IPS-NIHi7 (cell line): ENCODE data around the gene POLR3K.

Experiments used
- DNase-seq: peaks from one replicate; pipeline ENCODE4 v3.0.0; 2012; ENCODE audit warnings: mixed read lengths; ENCODE audit errors: extremely low spot score

Gene POLR3K

DNA sequence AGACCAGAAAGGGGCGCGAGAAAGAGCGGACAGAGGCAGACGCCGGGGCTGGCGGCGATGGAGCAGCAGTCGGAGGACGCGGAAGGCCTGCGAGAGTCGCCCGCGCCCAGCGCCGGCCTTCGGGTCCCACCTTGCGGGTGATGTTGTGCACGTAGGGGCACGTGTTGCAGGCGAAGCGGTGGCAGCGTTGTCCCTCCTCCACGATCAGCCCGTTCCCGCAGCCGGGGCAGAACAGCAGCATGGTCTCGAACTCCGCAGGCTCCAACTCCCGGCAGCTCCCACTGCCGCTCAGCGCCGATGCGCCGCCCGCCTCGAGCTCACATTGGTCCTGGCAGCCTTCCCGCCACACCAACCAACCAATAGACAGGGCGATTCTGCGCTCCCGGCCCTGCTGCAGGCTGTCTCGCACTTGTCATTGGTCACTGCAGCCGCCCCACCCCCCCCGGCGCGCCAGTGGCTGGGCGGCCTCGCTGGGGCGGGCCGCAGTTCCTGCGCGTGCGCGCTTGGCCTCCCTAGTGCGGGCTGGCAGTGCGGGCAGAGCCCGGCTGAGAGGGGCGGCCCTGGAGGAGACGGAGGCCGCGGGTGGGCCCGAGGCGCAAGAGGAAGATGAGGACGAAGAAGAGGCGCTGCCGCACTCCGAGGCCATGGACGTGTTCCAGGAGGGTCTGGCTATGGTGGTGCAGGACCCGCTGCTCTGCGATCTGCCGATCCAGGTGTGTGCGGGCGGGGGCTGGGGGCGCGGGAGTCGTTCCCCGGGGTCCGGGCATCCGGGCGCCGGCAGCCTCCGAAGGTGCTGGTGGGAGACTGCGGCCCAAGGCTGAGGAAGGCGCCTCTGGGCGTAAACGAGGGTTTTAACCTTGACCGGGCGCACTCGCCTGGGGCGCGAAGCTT lies at the start of gene POLR3K, which contains the start of gene SNRNP25:
TSS of gene POLR3K (minus strand) at position 263 of the 891 bp plus-strand sequence. CDS start at position 241, 22 bp downstream.
TSS of gene SNRNP25 (plus strand) at position 483 of the 891 bp plus-strand sequence. CDS start at position 672, 189 bp downstream.
- DNase-seq: peak; percentile 100

DNA sequence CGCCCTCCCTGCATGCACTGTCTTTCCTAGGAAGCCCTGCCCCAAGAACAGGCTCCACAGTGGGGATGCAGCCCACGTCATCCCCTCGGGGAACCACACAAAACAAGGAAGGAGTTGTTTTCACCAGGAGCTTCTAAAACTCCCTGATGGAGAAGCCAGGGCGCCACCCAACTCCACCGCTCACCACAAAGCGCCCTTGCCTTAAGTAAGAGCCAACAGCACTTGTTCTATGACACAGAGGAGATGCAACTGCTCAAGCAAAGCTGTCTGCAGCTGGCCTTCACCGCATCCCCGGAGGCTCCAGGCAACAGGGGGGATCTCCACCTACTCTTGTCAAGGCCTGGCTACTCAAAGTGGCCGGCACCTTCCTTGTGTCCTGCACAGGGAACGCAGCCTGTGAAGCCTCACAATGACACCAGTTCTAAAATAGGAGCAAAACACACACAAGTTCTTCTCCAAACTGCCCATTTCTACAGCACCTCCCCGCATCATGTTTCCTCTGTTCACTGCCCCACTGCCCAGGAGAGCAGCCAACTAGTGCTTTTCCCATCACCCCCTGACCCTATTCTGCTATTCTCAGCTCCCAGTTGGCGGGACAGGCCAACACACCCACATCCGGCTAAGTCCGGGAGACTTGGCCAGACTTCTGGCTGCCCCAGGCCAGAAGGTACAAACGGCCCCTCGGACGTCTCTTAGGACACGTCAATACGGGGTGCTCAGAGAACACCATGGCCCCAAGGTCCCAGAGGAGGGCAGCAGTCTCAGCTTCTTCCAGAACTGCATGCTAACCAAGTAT lies 48.9 kb upstream of the POLR3K start:
- no peak for DNase-seq

DNA sequence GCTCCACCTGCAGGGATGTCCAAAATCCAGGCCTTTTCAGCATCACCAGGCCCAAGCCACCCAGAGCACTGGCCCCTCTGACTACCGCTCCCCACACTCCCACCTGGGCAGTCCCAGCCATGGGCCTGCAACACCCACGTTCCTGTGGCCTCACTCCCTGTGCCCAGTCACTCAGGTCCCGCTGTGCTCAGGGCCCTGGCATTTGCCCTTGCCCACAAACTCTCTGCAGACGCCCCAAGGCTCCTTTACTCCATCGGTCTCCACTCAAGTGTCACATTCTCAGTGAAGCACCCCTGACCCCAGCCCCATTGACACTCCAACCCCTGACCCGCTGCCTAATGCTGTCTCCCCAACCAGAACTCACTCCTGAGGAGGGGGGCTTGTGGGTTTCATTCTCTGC lies 48.2 kb upstream of the POLR3K start:
- DNase-seq: no peak

DNA sequence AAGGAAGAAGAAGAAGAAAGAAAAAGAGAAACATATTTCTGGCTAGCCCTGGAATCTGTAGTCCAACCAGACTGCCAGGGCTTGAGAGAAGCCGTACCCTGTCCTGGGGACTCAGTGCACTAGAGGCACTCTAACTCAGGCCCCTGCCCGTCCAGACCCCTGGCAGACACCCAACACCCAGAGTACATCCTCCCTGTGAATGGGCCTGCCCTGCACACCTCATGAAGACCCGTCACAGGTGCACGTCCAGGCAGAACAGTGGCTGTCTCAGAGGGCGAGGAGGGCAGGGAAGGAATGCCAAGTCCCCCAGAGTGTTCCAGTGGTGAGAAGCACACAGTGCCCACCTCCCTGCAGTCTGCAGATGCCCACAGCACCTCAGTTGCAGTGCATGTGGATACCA lies 47.6 kb upstream of the POLR3K start:
- DNase-seq: no peak

DNA sequence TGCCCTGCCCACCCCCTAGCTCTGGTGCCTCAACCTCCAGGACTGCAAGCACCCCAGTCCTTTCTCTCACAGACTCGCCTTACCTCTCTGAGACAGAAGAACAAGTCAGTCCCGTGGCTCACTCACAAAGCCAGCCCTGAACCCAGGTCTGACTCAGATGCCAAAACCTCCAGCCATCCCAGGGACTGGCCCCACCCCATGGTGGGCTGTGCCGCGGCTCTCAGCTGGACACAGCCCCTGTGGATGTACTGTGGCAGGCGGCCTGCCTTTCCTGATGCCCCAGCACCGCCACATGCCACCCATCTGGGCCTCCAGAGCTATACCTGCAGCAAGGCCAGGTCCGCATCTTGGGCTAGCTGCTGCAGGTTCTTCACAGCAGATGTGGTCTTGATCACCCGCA lies 44.4 kb upstream of the POLR3K start:
- no peak for DNase-seq

DNA sequence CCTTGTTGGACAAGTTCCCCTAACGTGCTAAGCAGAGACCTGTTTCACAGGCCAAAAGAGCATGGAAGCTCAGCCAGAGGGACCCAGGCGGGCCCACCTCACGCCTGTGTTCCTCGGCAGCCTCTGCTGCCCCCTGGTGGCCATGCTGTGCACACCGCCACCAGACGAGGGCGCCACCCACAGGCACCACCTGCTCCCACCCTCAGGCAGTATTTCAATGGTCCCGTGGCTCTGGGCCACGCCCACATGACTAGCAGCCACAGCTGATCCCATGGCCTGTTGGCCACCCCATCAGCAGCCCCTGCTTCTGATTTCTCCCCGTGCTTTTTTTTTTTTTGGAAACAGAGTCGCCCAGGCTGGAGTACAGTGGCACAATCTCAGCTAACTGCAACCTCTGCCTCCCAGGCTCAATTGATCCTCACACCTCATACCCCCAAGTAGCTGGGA lies 43.5 kb upstream of the POLR3K start:
- peak; percentile 100 for DNase-seq

DNA sequence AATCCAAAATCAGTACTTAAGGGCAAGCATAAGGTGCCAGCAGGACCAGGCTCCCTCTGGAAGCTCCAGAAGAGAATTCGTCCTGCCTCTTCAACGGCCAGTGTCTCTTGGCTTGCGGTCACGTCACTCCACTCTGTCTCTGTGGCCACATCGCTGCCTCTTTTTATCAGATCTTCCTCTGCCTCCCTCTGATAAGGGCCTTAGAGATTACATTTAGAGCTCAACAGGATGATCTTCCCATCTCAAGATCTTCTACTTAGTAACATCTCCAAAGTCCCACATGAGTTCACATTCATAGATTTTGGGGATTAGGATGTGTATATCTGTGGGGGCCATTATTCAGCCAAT lies 41.5 kb upstream of the POLR3K start:
- DNase-seq: no peak

DNA sequence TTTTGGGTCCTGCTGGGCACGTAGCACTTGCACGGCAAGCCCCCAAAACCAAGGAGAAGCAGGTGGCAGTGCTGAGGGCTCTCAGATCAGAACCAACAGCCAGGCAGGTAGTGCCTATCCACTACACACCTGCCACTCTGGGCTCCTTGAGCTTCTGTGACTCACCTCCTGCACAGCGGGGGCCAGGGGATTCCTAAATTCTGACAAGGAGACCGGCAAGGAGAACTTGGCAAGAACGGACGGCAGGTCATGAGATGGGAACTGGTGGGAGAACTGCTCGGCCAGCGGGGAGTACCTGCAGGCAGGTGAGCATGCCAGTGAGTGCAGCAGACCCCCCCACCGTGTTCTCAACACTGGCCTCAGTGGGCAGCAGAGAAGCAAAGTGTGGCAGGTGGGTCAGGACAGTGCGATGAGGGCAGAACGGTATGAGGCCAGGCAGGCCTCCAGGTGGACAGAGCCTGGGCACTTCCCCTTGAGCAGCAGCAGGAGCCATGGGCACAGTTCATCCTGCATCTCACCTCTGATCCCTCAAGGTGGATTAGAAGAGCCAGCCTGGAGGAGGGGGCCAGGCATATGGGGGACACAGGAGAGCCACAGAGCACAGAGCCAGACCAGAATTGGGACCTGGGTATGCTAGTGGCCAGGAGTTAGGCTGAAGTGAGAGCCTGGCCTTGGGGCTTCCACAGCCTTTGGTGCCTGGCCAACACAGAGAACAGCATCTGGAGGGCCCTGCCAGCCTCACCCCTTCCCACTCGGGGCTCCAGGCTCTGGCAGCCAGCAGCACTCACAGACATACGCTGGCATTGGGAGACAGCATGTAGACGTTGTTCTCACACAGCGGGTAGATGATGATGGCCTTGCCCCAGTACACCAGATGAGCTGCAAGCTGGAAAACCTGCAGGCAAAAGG lies 39.3 kb upstream of the POLR3K start:
- no peak for DNase-seq

DNA sequence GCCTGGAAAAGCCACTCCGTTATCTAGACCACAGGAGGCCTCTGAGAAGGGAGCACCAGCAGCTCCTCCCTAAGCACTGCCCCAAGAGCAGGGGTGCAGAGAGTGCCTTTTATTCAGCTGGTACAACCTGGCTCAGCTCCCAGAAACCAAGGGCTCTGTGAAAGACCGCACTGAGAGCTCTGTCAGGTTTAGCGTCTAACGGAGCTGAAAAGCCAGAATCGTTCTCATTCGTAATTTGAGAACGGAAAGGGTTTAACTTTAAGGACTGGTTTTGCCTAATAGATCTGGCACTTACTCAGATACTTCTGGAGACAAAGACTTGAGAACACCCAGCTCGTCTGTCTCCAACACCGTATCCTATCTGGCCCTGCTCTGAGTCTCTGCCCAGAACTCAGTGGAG lies 38.1 kb upstream of the POLR3K start:
- DNase-seq: no peak

DNA sequence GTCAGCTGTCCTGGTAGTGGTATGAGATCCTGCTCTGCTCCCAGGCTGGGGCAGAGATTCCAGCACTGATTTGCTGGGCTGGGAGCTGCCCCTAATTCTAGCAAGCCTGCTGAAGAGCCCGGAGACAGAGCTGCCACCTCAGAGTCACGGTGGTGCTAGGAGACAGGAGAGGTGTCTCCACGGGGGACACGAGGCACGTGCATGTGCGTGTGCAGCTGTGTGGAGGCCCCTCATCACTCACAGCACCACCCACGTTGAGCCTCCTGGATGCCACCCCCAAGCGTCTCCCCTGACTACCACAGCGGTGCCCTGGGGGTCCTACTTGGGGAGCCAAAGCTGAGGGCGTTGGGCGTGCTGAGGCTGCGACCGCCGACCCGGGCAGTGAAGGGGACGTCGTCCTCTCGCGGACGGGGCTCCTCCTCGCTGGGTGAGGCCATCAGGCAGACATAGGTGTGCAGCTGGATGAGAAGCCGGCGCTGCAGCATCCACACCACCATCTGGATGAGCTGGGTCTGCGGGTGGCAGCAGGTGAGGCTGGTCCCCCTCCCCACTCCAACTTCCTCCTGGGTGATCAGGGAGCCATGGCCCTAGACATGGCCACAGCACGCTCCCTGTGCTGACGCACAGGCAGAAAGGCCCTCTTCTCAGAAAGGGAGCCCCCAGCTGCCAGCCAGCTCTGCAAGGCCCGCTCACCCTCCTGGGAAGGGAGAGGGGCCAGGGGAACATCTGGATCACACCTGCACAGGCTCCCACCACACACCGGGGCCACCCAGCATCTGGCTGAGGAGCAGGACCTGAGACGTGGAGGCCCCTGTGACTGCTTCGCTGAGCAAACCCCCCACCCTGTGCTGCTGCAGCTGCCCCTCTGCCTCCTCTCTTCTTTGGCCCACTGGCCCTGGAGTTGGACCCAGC lies 36.2 kb upstream of the POLR3K start:
- DNase-seq: no peak

DNA sequence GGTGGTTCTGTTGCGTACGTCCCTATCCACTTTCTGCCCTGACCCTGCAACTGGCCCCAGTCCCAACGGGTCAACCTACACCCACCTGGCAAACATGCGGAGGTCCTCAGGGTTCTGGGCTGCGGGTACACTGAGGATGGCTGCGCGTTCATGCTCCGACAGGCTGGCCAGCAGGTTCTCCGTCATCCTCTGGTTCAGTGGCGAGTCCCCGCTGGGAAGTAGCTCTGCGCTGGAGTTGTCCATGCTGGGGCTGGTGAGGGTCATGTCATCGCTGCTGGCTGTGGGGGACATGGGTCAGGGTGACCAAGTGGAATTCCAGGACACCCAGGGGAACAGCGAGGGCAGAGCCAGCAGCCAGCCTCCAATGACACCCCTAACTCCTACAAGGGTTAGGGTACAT lies 35.2 kb upstream of the POLR3K start:
- no peak for DNase-seq

DNA sequence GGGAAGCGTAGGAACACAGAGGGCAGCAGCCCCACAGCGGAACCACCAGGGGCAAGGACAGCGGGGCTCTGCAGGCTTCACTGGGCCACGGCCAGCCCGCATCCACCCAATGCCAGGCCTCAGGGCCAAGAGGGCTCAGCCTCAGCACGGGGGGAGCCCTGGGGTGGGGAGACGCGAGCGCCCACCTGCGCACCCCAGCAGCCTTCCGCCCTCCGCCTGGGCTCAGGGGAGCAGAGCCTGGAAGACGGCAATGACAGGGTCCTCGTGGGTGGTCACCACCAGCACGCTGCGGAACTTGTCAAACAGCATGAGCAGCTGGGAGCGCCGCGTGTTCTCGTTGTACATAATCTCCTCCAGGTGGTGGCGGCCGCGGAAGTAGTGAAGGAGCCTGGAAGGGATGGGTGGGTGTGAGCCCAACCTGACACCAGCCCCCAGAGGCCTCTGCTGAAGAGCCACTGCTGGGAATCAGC lies 33.1 kb upstream of the POLR3K start:
- DNase-seq: no peak

DNA sequence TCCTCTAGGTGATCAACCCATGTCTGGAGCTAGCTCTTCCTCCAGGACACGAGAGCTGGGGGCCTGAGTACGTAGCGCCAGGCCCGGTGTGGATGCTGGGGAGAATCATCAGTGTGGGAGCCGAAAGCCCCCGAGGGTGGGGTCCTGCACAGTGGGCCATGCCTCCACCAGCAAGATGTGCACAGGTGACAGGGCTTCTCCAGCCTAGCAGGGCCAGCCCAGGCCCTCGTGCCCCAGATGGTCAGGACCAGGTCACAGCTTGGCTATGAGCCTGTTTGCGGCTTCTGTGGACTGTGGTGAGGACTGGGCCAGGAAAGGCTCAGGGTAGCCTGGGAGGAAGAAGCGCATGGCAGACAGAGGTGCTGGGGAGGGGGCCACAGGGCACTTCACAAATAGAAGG lies 32.5 kb upstream of the POLR3K start:
- no peak for DNase-seq

DNA sequence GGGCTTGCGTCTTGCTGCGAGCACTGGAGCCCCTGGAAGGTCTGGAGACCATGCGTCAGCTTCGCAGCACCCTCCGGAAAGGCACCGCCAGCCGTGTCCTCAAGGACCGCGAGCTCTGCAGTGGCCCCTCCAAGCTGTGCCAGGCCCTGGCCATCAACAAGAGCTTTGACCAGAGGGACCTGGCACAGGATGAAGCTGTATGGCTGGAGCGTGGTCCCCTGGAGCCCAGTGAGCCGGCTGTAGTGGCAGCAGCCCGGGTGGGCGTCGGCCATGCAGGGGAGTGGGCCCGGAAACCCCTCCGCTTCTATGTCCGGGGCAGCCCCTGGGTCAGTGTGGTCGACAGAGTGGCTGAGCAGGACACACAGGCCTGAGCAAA lies 32.0 kb upstream of the POLR3K start:
- DNase-seq: no peak

DNA sequence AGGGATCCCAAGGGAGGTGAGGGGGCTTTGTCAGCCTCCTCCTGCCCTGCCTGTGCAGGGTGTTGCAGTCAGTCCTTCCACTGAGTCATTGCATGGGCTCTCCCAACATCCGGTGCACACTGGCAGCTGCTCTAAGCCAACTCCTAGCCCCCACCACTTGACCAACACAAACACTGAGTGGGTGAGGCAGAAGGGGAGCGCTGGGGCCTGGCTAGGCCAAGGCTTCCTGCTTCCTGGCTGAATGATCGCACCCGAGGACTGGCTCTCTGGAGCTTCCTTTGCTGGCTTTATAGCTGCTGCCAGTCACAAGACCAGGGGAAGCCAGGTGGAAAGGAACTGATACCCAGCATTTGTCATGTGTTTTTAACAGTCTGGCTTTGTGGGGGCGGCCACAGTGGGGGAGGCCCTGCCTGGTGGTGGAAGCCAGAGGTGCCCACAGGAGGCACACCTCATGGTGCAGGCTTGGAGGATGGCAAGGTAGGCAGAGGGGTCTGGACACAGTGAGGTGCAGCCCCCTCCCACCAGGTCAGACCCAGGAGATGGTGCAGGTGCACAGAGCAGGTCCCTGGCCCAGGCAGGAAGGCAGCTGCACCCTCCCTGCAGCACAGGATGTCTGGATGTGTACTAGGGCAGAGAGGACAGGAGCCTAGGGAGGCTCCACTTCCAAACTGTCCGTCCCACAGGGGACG lies 31.5 kb upstream of the POLR3K start:
- no peak for DNase-seq

DNA sequence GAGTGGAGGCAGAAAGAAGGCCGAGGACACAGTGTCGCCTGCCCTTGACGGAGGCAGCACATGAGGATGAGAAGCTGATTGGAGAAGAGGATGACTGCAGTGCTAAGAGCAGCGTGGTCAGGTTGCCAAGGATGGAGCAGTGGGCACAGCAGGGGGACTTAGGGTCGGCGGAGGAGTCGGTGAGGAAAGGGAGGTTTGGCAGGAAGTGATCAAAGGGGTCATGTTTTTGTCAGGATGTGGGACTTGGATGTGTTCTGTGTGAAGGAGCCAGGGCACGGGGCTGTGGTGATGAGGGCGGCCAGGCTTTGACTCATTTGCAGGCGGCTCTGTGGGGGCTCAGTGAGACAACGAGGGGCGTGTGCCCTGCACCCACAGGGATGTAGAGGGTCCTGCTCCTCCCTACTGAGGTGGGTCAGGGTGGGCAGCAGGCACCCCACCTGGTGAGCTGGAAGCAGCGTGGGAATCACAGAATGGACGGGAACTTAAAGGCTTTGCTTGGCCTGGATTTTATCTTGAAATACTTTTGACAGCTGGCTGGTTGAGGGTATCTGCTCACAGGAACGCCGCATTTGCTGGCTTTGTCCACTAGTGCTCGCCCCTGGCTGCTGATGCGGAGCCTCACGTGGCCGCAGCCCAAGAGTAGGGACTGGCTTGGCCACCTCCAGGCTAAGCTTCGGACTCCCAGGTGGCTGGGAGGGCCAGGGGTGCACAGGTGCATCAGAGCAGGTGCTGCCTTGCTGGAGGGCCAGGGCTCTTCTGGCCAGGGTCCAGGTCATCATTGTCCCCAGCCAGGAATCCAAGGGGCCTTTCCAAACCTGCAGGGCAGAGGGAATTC lies 30.6 kb upstream of the POLR3K start:
- DNase-seq: no peak

DNA sequence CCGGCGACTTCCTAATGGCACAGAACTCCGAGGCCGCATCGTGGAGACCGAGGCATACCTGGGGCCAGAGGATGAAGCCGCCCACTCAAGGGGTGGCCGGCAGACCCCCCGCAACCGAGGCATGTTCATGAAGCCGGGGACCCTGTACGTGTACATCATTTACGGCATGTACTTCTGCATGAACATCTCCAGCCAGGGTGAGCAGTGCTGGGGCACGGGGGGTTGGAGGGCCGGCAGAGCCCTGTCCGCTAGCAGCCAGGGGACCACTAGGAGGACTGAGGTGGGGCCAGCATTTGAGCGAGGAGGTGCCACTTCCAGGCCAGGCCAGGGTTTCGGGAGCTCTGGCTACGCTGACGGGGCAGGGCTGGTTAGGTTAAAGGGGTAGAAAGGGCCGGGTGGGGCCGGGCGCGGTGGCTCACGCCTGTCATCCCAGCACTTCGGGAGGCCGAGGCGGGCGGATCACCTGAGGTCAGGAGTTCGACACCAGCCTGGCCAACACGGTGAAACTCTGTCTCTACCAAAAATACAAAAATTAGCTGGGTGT lies 29.7 kb upstream of the POLR3K start:
- DNase-seq: no peak

DNA sequence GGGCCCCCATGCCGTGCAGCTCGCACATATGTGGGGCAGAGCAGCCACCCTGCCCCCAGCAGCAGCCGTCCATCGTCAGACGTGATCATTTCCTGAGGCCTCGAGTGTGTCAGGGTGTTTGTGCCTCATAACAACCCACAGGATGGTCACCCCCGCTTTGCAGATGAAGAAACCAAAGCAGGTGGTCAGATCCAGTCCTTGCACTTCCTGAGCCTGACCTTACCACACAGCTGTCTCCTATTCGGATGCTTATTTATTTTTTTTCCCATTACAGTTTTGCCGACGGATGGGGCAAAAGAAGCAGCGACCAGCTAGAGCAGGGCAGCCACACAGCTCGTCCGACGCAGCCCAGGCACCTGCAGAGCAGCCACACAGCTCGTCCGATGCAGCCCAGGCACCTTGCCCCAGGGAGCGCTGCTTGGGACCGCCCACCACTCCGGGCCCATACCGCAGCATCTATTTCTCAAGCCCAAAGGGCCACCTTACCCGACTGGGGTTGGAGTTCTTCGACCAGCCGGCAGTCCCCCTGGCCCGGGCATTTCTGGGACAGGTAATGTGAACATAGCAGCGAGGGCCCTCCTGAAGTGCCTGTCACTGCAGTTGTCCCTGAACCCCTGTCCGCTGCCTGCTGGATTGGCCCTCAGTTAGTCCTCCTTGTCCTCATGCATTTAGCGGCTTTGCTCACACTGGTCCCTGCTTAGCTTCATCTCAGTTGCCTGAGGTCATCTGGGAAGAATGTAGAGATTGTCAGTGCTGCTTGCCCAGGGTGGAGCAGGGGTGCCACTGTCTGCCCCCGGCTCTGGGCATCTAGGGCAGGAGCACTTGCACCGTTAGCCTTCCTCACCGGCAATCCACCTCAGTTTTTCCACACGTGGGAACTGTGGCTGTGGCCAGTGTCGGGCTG lies 26.0 kb upstream of the POLR3K start:
- DNase-seq: no peak
